Upper lobe of left lung (tissue), 6 donors: ENCODE data around the gene NR2F6. TPM values are rescaled to one million over a fixed set of nuclear protein-coding genes. Genes with fewer than 3 reads are reported as not detected.

Experiments
- ATAC-seq, 2 donors: fragments of 200-7000 bp; cut with Tn5 transposase; one replicate each; pipeline ENCODE4 v1.9.1; 2022; ENCODE audit warnings: mild to moderate bottlenecking in 2 of 2, moderate library complexity in 2 of 2; ENCODE audit not compliant: low FRiP score in 2 of 2
- DNase-seq, 2 donors: peaks; one replicate each; pipeline ENCODE4 v3.0.0-alpha.2; 2019 to 2020
- H3K27ac ChIP-seq, 4 donors: fragments of 200-600 bp; sonication (generic); one replicate each; pipeline ENCODE4 v1.5.1; 2016 to 2019
- H3K27me3 ChIP-seq, 4 donors: fragments of 200-600 bp; sonication (generic); one replicate each; pipeline ENCODE4 v1.5.1; 2017 to 2019
- H3K36me3 ChIP-seq, 4 donors: fragments of 200-600 bp; sonication (generic); one replicate each; pipeline ENCODE4 v1.5.1; 2016 to 2019
- H3K4me1 ChIP-seq, 4 donors: fragments of 200-600 bp; sonication (generic); one replicate each; pipeline ENCODE4 v1.5.1; 2018 to 2019
- H3K4me3 ChIP-seq, 4 donors: fragments of 200-600 bp; sonication (generic); one replicate each; pipeline ENCODE4 v1.5.1; 2017 to 2019; ENCODE audit warnings: mild to moderate bottlenecking in 2 of 4, moderate library complexity in 1 of 4
- H3K9me3 ChIP-seq, 4 donors: fragments of 200-600 bp; sonication (generic); one replicate each; pipeline ENCODE4 v1.5.1; 2018 to 2019
- EP300 ChIP-seq, 4 donors: sonication (generic); formaldehyde crosslinking; IDR thresholded peaks; one replicate each; pipeline ENCODE4 v1.5.1; 2017; ENCODE audit warnings: antibody characterized with exemption in 4 of 4, control low read depth in 2 of 4
- POLR2A ChIP-seq, 4 donors: fragments of 450-650 bp; IDR thresholded peaks; one replicate each; pipeline ENCODE4 v1.5.1; 2016 to 2017; ENCODE audit warnings: antibody characterized with exemption in 4 of 4, mild to moderate bottlenecking in 2 of 4
- POLR2AphosphoS5 ChIP-seq, 2 donors: sonication (generic); formaldehyde crosslinking; IDR thresholded peaks; one replicate each; pipeline ENCODE4 v1.5.1; 2017; ENCODE audit warnings: antibody characterized with exemption in 2 of 2
- WGBS, 2 donors: methylation state at CpG; one replicate each; pipeline ENCODE4 v1.1.5; 2017 to 2018; 5-methylcytosine and 5-hydroxymethylcytosine counted together
- total RNA-seq, 6 donors: library from RNA; depleted of rRNA in 4 of 6; stranded (reverse); fragments of >200 nt in 4 of 6; gene quantifications; one replicate each; pipeline versions ENCODE4 v1.1.0 to v1.2.1, GENCODE V29; 2016 to 2021
- TF ChIP-seq, protein P1 (sequence below), 6 experiments: fragments of 450-650 bp in 4 of 6; fragments of 200-600 bp in 2 of 6; sonication (generic) in 2 of 6; IDR thresholded peaks; one replicate each; pipeline ENCODE4 v1.5.1; 2016 to 2019; ENCODE audit warnings: antibody characterized with exemption in 6 of 6
- donor health status: DM: no; HTN: no; CAD: no; lungs with moderate emphysema.
- donor health status: DM: no; HTN: yes; CAD: no; lungs with severe emphysema.

NR2F6 gene
- total RNA-seq, 6 donors from 2014 or later, result 55.5 to 86.8 (median 63.1) TPM

DNA sequence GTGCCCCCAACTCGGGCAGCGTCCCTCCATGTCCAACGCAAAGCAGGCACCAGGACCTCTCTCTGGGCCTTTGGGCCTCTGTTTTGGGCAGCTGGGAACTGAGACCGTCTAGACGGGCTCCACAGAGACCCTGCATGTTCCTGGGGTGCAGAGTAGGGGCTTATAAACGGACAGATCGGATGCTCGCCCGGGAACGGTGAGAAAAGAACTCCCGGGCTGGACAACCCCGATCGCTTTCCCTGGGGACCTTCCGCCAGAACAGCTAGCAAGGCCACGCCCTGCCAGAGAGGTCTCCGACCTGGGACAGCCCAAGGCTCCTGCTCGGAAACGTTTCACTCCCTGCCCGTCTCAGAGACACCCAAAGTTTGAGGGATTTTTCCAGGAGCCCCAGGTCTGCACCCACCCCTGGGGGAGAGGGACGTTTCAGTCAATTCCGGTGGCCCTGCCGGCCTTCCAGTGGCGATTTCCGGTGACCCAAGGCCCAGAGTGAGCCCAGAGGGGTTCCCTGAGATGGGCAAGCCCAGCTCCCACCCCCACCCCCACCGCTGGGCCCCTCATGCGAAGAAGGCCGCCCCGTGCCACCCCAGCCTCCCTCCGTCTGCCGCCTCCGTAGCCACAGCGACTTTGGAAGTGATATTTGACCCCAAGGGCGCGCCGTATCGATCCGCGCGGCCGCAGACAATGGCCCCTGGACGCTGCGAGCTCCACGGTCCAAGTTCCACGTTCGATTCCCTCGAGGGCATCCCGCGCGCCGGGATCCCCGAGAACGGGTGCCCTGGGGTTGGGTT, 1.7 kb downstream of the NR2F6 start:
- DNase-seq, result peak; percentile 72 to 85
- H3K4me1 ChIP-seq, result peaks cover 28 to 72% (median 55%) of the 10 kb centered on the region in 4 donors
- ATAC-seq, result peak; percentile 12 to 41
- TF ChIP-seq, protein P1, sequence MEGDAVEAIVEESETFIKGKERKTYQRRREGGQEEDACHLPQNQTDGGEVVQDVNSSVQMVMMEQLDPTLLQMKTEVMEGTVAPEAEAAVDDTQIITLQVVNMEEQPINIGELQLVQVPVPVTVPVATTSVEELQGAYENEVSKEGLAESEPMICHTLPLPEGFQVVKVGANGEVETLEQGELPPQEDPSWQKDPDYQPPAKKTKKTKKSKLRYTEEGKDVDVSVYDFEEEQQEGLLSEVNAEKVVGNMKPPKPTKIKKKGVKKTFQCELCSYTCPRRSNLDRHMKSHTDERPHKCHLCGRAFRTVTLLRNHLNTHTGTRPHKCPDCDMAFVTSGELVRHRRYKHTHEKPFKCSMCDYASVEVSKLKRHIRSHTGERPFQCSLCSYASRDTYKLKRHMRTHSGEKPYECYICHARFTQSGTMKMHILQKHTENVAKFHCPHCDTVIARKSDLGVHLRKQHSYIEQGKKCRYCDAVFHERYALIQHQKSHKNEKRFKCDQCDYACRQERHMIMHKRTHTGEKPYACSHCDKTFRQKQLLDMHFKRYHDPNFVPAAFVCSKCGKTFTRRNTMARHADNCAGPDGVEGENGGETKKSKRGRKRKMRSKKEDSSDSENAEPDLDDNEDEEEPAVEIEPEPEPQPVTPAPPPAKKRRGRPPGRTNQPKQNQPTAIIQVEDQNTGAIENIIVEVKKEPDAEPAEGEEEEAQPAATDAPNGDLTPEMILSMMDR (IDR thresholded peaks at IDR 0.05), result no peak
- TF ChIP-seq POLR2AphosphoS5 (IDR thresholded peaks at IDR 0.05) (no peak), EP300 (IDR thresholded peaks at IDR 0.05) (no peak), POLR2A (IDR thresholded peaks at IDR 0.05) (peak in 1 of 4 donors; percentile 22)
- H3K27me3 ChIP-seq, result no peaks in the 10 kb centered on the region
- peak overlapping the region; percentile 81 to 90 (median 88) for H3K27ac ChIP-seq
- WGBS, 2 donors, result 42 to 60% methylated on average over 17 to 42 of the region's 52 CpGs
- H3K4me3 ChIP-seq, result peak overlapping the region; percentile 92 to 97 (median 96)
- H3K9me3 ChIP-seq, result no peaks in the 10 kb centered on the region
- peaks cover 0 to 6% (median 2%) of the 10 kb centered on the region in 4 donors for H3K36me3 ChIP-seq

DNA sequence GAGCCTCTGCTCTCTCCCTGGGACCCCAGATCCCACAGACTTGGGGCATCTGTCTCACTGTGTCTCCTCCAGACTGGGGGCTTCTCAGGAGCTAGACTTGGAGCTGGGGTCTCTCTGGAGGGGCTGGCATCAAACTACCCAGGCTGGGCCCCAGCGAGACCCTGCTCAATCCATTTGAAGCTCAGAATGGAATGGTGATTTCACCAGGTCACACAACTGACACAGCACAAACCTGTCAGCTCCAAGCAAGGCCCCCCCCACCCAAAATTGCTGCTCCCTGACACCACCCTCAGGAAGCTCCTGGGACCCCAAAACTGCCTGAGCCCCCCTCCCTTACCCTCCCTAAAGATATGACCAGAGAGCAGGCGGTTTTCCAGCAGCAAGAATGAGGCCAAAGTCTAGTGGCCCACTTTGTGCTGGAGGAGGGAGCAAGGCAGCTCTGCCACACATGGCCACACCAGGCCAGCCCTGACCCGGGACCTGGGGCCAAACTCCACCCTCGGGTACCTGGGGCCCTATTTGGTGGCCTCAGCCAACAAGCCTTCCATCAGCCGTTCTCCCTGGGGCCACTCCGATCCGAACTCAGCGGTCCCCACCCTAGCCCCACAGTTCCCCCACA, 2.4 kb downstream of the NR2F6 start:
- H3K4me1 ChIP-seq, result peaks cover 28 to 72% (median 52%) of the 10 kb centered on the region in 4 donors

DNA sequence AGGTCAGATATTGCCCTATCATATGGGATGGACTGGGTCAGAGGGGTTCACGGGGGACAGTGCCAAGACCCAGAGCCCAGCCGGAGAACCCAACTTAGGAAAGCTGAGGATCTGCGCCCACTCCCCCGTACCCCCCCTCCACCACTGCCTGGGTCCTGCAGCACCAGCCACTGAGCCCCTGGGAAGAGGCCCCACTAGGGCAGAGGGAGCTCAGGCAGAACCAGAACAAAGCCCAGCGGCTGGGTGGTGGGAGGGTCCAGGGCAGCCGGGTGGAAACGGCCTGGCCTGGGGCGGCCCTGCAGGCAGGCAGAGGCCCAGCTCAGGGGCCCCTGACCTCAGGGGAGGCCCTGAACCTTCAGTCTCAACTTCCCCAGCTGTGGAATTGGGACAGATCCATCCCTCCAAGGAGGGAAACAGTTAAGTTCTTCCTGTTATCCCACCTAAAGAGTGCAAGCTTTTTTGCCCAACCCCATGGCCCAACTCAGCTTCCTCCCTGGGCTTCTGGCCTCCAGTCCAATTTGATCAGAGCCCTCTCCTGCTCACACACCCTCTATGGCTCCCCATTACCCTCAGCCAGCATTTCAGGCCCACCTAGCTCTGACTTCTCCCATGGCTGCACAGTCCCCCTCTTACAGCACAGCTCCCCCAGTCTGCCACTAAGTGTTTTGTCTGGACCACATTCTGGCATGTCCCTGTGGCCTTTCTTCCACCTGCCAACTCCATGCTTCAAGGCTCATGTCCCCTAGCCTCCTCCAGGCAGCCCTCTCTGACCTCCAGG, 3.1 kb downstream of the NR2F6 start:
- Histone ChIP-seq H3K36me3 (peaks cover 0 to 16% (median 6%) of the 10 kb centered on the region in 4 donors), H3K27ac (peak overlapping the region; percentile 81 to 90 (median 88)), H3K4me3 (peak overlapping the region in 2 of 4 donors; percentile 92 to 95), H3K9me3 (no peaks in the 10 kb centered on the region), H3K27me3 (no peaks in the 10 kb centered on the region), H3K4me1 (peaks cover 28 to 72% (median 50%) of the 10 kb centered on the region in 4 donors)
- WGBS, 2 donors, result 100% methylated on average over 1 to 5 of the region's 8 CpGs
- DNase-seq (no peak), ATAC-seq (no peak)
- TF ChIP-seq, protein P1 (IDR thresholded peaks at IDR 0.05), result no peak
- no peak for TF ChIP-seq EP300 (IDR thresholded peaks at IDR 0.05)
- no peak for TF ChIP-seq POLR2A (IDR thresholded peaks at IDR 0.05)
- TF ChIP-seq POLR2AphosphoS5 (IDR thresholded peaks at IDR 0.05), result no peak

More for the DNA sequence above, 2.4 kb downstream of the NR2F6 start:
- TF ChIP-seq, protein P1 (IDR thresholded peaks at IDR 0.05), result no peak
- TF ChIP-seq POLR2A (IDR thresholded peaks at IDR 0.05) (no peak), POLR2AphosphoS5 (IDR thresholded peaks at IDR 0.05) (no peak), EP300 (IDR thresholded peaks at IDR 0.05) (no peak)
- WGBS, 2 donors, result 55 to 69% methylated on average over 5 to 8 of the region's 8 CpGs
- H3K27me3 ChIP-seq, result no peaks in the 10 kb centered on the region
- H3K27ac ChIP-seq, result peak overlapping the region; percentile 81 to 90 (median 88)
- ATAC-seq, result no peak
- peaks cover 0 to 10% (median 5%) of the 10 kb centered on the region in 4 donors for H3K36me3 ChIP-seq
- peak overlapping the region; percentile 92 to 97 (median 96) for H3K4me3 ChIP-seq
- DNase-seq, result no peak
- no peaks in the 10 kb centered on the region for H3K9me3 ChIP-seq

DNA sequence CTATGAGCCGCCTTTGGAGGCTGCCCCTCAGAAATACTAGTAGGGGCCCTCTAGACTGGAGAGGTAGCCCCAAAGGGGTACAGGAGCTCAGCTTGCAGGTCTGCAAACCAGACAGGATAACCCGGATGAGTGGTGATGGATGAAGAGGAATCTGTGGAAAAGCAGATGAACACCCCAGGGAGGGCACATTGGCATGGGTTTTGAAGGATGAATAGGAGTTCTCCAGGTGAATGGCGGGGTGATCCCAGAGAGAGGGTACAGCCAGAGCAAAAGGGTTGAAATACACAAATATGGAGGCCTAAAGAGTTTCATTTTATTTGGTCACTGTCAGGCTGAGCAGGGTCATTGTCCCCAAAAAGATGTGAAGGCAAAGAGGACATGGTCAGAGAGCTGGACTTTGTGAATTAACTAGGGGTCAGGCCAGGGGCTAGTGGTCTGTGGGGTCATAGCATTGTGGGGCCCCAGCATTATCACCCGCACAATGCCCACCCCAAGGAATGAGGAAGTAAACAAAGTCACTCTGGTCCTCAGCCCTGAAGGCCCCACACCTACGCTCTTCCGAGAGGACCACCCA, 4.8 kb downstream of the NR2F6 start:
- Histone ChIP-seq H3K36me3 (peaks cover 0 to 17% (median 6%) of the 10 kb centered on the region in 4 donors), H3K27me3 (no peaks in the 10 kb centered on the region), H3K4me1 (peaks cover 26 to 71% (median 47%) of the 10 kb centered on the region in 4 donors), H3K27ac (peak overlapping the region; percentile 53 to 90 (median 69)), H3K4me3 (no peak overlapping the region), H3K9me3 (no peaks in the 10 kb centered on the region)
- WGBS, 2 donors, result 87 to 95% methylated on average over 5 to 6 of the region's 6 CpGs
- ATAC-seq (no peak), DNase-seq (no peak)
- TF ChIP-seq POLR2A (IDR thresholded peaks at IDR 0.05) (no peak), EP300 (IDR thresholded peaks at IDR 0.05) (no peak), POLR2AphosphoS5 (IDR thresholded peaks at IDR 0.05) (no peak)
- TF ChIP-seq, protein P1 (IDR thresholded peaks at IDR 0.05), result no peak
